Nephron (organoid): Measurements from ENCODE around the gene G6PD.

Experiments
- H3K27ac Mint-ChIP-seq, 3 experiments: 2 replicates each; pipeline ENCODE4 v1.8.0; 2020; ENCODE audit warnings: mixed read lengths in 3 of 3, mild to moderate bottlenecking in 2 of 3, moderate library complexity in 1 of 3
- H3K27me3 Mint-ChIP-seq: 2 replicates; pipeline ENCODE4 v1.8.0; 2021; ENCODE audit warnings: low read depth, mild to moderate bottlenecking, moderate library complexity, mixed read lengths
- H3K36me3 Mint-ChIP-seq: 2 replicates; pipeline ENCODE4 v1.8.0; 2020; ENCODE audit warnings: low read depth, mixed read lengths
- H3K4me1 Mint-ChIP-seq: 2 replicates; pipeline ENCODE4 v1.8.0; 2020; ENCODE audit warnings: mixed read lengths
- H3K4me3 Mint-ChIP-seq, 3 experiments: 2 replicates each; pipeline ENCODE4 v1.8.0; 2020; ENCODE audit warnings: mild to moderate bottlenecking in 3 of 3, mixed read lengths in 3 of 3, moderate library complexity in 2 of 3
- H3K9me3 Mint-ChIP-seq: 2 replicates; pipeline ENCODE4 v1.8.0; 2020; ENCODE audit warnings: mixed read lengths
- TF ChIP-seq, protein P1 (sequence below), 3 experiments: fragments of 200-600 bp; sonication (generic); IDR thresholded peaks; one replicate each; pipeline ENCODE4 v1.5.0; 2021; ENCODE audit warnings: antibody characterized with exemption in 3 of 3; ENCODE audit not compliant: unreplicated experiment in 3 of 3

The G6PD gene

DNA sequence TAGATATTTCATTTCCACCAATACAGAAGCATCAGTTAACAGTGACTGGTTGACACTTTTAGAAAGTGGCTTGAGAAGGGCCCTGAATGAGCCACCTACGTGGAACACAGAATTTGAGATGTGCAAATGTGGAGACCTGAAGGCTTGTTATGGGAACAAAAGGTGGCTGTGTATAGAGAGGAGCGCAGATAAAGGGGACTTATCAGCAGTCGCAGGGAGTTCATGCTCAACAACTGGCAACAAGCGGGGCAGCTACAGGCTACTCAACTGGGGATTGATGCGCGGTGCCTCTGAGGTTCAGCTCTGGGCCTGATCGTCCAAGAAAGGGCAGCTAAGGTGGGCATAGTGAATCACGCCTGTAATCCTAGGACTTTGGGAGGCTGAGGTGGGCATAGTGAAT is 27.3 kb downstream of the G6PD start:
- H3K27ac Mint-ChIP-seq = no peak overlapping the region
- no peaks in the 10 kb centered on the region for H3K27me3 Mint-ChIP-seq
- H3K36me3 Mint-ChIP-seq = no peaks in the 10 kb centered on the region
- TF ChIP-seq, protein P1, sequence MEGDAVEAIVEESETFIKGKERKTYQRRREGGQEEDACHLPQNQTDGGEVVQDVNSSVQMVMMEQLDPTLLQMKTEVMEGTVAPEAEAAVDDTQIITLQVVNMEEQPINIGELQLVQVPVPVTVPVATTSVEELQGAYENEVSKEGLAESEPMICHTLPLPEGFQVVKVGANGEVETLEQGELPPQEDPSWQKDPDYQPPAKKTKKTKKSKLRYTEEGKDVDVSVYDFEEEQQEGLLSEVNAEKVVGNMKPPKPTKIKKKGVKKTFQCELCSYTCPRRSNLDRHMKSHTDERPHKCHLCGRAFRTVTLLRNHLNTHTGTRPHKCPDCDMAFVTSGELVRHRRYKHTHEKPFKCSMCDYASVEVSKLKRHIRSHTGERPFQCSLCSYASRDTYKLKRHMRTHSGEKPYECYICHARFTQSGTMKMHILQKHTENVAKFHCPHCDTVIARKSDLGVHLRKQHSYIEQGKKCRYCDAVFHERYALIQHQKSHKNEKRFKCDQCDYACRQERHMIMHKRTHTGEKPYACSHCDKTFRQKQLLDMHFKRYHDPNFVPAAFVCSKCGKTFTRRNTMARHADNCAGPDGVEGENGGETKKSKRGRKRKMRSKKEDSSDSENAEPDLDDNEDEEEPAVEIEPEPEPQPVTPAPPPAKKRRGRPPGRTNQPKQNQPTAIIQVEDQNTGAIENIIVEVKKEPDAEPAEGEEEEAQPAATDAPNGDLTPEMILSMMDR (IDR thresholded peaks at IDR 0.05; ENCODE audit: unreplicated experiment in 3 of 3) = no peak
- H3K9me3 Mint-ChIP-seq = peaks cover 14% of the 10 kb centered on the region
- H3K4me1 Mint-ChIP-seq = peaks cover 24% of the 10 kb centered on the region
- no peak overlapping the region for H3K4me3 Mint-ChIP-seq

DNA sequence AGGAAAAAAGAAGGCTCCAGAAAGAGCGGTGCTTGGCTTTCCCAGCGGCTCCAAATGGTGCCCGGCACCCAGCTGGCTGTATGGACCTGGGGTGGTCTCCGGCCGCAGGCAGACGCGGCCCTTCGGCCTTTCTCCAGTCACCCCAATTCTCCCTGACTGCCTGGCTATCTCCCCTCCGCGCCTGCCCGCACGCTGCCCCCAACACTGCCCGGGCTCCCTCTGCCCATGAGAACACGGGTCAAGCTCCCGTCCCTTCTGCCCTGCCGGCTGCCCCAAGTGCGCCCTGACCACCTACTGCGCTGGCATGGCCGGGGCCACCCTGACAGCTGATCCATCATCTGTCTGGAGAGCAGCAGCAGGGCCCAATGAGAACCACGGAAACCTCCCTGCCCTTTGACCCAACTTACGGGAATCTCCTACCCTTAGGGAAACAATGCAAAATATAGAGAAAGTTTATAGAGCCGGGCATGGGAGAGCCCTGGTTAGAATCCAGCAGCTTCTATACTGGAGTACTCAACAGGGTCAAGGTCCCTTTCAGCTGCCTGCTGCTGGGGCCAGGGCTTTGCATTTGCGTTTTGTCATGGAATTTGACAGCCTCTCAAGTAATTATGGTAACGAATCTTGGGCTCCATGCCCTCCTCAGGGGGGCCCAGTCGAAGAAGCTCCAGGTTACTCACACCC is 29.4 kb downstream of the G6PD start:
- peaks cover 7% of the 10 kb centered on the region for H3K36me3 Mint-ChIP-seq
- peak overlapping the region; percentile 99 to 100 (median 99) for H3K27ac Mint-ChIP-seq
- H3K4me3 Mint-ChIP-seq = peak overlapping the region; percentile 84 to 92 (median 88)
- H3K27me3 Mint-ChIP-seq = no peaks in the 10 kb centered on the region
- peaks cover 24% of the 10 kb centered on the region for H3K4me1 Mint-ChIP-seq
- H3K9me3 Mint-ChIP-seq = peaks cover 16% of the 10 kb centered on the region
- TF ChIP-seq, protein P1 (IDR thresholded peaks at IDR 0.05; ENCODE audit: unreplicated experiment in 3 of 3) = no peak

DNA sequence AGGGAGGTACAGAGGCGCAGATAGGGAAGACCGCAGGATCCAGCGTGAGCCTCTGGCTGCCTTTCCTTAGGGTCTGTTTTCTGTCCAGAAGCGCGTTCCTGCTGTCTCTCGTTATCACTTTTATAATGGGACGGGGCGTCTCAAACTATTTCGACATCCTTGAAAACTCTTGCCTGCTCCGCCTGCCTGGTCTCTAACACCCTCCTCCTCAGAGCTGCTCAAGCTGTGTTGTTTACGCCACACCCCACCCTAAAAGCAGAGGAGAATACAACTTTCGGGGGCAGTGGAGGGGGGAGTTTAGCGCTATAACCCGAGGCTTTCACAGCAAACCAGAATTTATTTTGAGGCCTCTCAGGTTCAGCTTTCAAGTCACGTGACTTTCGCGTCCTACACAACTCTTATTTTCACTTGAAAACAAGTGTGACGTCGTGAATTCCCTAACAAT is 30.0 kb downstream of the G6PD start:
- TF ChIP-seq, protein P1 (IDR thresholded peaks at IDR 0.05; ENCODE audit: unreplicated experiment in 3 of 3) = no peak
- peaks cover 7% of the 10 kb centered on the region for H3K36me3 Mint-ChIP-seq
- H3K4me1 Mint-ChIP-seq = peaks cover 24% of the 10 kb centered on the region
- H3K27me3 Mint-ChIP-seq = no peaks in the 10 kb centered on the region
- H3K9me3 Mint-ChIP-seq = peaks cover 16% of the 10 kb centered on the region
- peak overlapping the region; percentile 99 to 100 (median 99) for H3K27ac Mint-ChIP-seq
- peak overlapping the region; percentile 84 to 92 (median 88) for H3K4me3 Mint-ChIP-seq

DNA sequence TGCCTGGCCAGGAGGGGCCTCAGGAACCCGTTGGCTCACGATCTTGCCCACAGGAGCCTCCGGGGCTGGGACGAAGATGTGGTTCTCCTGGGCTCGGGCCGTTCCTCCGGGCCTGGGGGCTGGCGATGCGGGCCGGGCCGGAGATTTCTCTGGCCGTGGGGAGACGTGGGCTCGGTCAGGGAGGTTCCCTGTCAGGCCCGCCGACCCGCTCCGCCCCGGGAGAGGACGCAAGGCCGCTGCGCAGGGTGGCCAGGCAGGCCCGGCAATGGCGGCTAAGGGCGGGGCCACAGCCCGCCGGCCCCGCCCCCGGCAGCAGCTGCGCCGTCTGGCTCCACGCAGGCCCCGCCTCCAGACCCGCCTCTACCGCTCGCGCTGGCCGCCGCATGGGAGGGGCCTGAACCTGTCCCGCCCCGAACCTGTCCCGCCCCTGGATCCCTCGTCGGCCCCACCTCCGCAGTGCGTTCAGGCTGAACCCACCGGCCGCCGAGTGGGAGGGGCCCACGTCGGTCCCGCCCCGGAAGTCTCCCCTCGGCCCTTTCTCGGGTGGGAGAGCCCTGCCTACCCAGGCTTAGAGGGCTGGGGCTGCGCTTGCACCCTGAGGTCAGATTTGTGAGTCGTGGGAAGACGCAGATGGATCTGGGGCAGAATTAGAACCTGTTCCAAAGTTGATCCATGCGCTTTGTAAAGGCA is 30.5 kb downstream of the G6PD start, which contains the start of gene FAM3A:
Gene FAM3A, minus strand, starts transcription at position 267 of the 690 bp plus-strand sequence. CDS start 460 bp downstream, outside the sequence.
- Mint-ChIP-seq H3K27me3 (no peaks in the 10 kb centered on the region), H3K4me3 (peak within 1 kb of the TSS; percentile 84 to 92 (median 88)), H3K9me3 (peaks cover 17% of the 10 kb centered on the region), H3K27ac (peak within 1 kb of the TSS; percentile 99 to 100 (median 99)), H3K36me3 (peaks cover 9% of the 10 kb centered on the region), H3K4me1 (peaks cover 24% of the 10 kb centered on the region)
- TF ChIP-seq, protein P1 (IDR thresholded peaks at IDR 0.05; ENCODE audit: unreplicated experiment in 3 of 3) = no peak

DNA sequence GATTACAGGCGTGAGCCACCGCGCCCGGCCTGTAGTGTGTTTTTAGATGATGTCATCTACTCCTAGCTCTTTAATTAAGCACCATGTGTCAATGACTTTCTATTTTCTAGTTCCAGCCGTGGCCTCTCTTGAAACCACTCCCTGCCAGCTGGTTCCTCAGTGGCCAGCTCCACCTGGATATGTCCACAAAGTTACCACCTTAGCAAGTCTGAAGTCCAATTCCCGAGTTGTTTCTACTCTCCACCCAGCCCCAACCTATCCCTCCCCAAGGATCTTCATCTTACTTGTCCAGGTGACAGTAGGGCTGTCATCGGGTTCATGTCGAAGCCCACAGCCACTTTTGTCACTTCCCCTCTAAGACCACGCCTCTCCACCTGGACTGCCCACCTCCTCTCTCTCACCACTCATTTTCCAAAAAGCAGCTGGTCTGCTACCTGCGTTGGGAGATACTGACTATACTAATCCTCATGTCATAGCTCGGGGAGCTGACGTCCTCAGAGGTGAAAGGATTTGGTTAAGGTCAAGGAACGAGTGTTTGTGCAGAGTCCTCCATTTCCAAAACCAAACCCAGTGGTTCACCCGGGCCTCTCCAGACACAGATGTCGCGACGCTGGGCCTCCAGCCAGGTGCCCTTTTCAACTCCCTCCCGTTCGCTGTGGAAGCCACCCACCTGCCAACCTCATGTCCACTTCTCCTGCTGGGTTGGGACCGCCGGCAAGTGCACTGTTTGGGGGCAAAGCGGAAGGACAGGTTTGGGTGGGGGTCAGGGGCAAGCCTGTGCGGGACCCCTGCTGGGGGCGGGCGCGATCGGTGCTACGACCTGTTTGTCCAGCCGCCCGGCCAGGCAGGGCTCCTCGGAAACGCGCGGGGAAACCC is 31.3 kb downstream of the G6PD start:
- Mint-ChIP-seq H3K4me1 (peaks cover 24% of the 10 kb centered on the region), H3K27me3 (no peaks in the 10 kb centered on the region), H3K27ac (peak overlapping the region; percentile 74 to 89 (median 77)), H3K36me3 (peaks cover 11% of the 10 kb centered on the region), H3K4me3 (peak overlapping the region; percentile 80 to 83 (median 81)), H3K9me3 (peaks cover 22% of the 10 kb centered on the region)
- TF ChIP-seq, protein P1 (IDR thresholded peaks at IDR 0.05; ENCODE audit: unreplicated experiment in 3 of 3) = no peak
